ENCODE results near the gene CPEB3. TPM values are rescaled to one million over a fixed set of nuclear protein-coding genes. Genes with fewer than 3 reads are reported as not detected.
A peak's percentile ranks its signal among the peaks of the same experiment; 100 is the strongest.

Gene CPEB3
- total and polyA plus RNA-seq, 8 donors: 1.3 to 11.2 (median 3.6) TPM

GRCh38 chr10:92304061-92304460 is 13.2 kb upstream of the CPEB3 start:
- Histone ChIP-seq H3K4me1 (peaks cover 0 to 45% (median 11%) of the 10 kb centered on the region in 4 donors), H3K27me3 (no peaks in the 10 kb centered on the region), H3K27ac (no peak overlapping the region), H3K4me3 (no peak overlapping the region), H3K9me3 (no peaks in the 10 kb centered on the region), H3K36me3 (peaks cover 0 to 10% (median 7%) of the 10 kb centered on the region in 4 donors)
- no peak for TF ChIP-seq POLR2A (IDR thresholded peaks at IDR 0.05)
- no peak for TF ChIP-seq POLR2AphosphoS5 (IDR thresholded peaks at IDR 0.05)
- TF ChIP-seq CTCF (IDR thresholded peaks at IDR 0.05): no peak
- TF ChIP-seq EP300 (IDR thresholded peaks at IDR 0.05): no peak
- 89 to 96% (median 93%) methylated on average over 1 of the region's 1 CpG for WGBS, 5 donors
- intact Hi-C loops (cut with DNase I; ENCODE audit: low total_unique reads): no loop called here
- DNase-seq: no peak

GRCh38 chr10:92303096-92303495 is 12.2 kb upstream of the CPEB3 start:
- Histone ChIP-seq H3K4me3 (no peak overlapping the region), H3K27ac (no peak overlapping the region), H3K4me1 (peaks cover 0 to 45% (median 9%) of the 10 kb centered on the region in 4 donors), H3K36me3 (peaks cover 0 to 10% (median 7%) of the 10 kb centered on the region in 4 donors), H3K9me3 (no peaks in the 10 kb centered on the region), H3K27me3 (no peaks in the 10 kb centered on the region)
- intact Hi-C loops (cut with DNase I; ENCODE audit: low total_unique reads): no loop called here
- TF ChIP-seq POLR2A (IDR thresholded peaks at IDR 0.05) (no peak), CTCF (IDR thresholded peaks at IDR 0.05) (no peak), POLR2AphosphoS5 (IDR thresholded peaks at IDR 0.05) (no peak), EP300 (IDR thresholded peaks at IDR 0.05) (no peak)
- DNase-seq: no peak

- no peaks in the 10 kb centered on the region for H3K9me3 ChIP-seq
- no peaks in the 10 kb centered on the region for H3K27me3 ChIP-seq
- H3K27ac ChIP-seq: no peak overlapping the region
- TF ChIP-seq POLR2A (IDR thresholded peaks at IDR 0.05): no peak
- TF ChIP-seq EP300 (IDR thresholded peaks at IDR 0.05): no peak
- H3K4me1 ChIP-seq: peaks cover 0 to 45% (median 13%) of the 10 kb centered on the region in 4 donors
- DNase-seq: no peak
- intact Hi-C loops (cut with DNase I; ENCODE audit: low total_unique reads): loop anchor here (10.0 kb wide), 2 partner anchors 54 to 214 kb away; no protein-coding TSS in a partner anchor
- H3K36me3 ChIP-seq: peaks cover 0 to 17% (median 13%) of the 10 kb centered on the region in 4 donors
- 87 to 95% (median 90%) methylated on average over 6 of the region's 6 CpGs for WGBS, 5 donors
- H3K4me3 ChIP-seq: no peak overlapping the region
These were observed 7.6 kb upstream of the CPEB3 start for GRCh38 chr10:92298487-92298886.

DNA sequence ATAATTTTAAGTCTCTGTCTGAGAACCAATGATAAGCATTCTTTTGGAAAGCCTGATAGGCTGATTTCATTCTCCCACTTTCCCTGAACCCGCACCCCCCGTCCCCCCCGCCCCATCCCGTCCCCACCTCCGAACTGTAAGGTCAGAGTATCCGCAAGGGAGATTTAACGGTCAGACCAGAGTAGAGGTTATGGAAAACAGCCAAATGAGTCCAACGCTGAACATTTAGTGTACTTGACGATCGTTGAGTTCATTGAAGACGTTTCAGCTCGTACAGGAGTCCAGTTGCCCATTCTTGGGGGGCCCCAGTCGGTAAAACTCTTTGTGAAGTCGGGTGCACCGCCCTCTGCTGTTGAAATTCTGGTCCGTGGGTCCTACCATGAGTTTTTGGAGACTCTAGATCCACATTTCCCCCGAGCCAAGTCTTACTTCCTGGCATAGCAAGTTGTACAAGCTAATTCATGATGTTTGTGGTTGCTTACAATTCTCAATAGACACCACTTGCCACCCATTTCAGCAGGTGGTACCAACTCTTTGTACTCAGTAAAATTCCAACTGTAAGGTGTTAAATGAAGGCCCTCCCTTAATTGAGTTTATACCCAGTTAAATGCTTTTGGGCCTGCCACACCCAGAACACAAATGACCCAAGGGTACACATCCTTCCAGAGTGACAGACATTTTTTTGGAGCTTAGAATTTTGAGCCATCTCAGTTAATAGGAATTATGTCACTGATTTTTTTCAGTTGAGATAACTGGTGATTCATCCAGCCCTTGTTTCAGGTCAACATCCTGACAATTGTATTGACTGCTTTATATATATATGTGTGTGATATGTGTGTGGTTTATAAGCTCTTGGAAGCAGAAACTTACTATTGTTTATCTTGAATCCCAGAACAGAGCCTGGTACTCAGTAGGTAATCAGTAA is 1.3 kb upstream of the CPEB3 start:
- Histone ChIP-seq H3K36me3 (peaks cover 0 to 16% (median 12%) of the 10 kb centered on the region in 4 donors), H3K4me1 (peaks cover 0 to 43% (median 31%) of the 10 kb centered on the region in 4 donors), H3K4me3 (peak overlapping the region; percentile 64 to 92 (median 85)), H3K27ac (peak overlapping the region; percentile 93 to 98 (median 96)), H3K9me3 (no peaks in the 10 kb centered on the region), H3K27me3 (no peaks in the 10 kb centered on the region)
- peak; percentile 45 to 80 for DNase-seq
- intact Hi-C loops (cut with DNase I; ENCODE audit: low total_unique reads): loop anchor here (10.0 kb wide), 2 partner anchors 47 to 207 kb away; no protein-coding TSS in a partner anchor
- TF ChIP-seq CTCF (IDR thresholded peaks at IDR 0.05) (peak in 4 of 7 experiments; percentile 8 to 47 (median 24)), POLR2A (IDR thresholded peaks at IDR 0.05) (no peak), EP300 (IDR thresholded peaks at IDR 0.05) (no peak)
- 0 to 2% (median 1%) methylated on average over 17 of the region's 17 CpGs for WGBS, 5 donors

All from stomach (tissue), 9 donors.